CD4-positive, alpha-beta T cell treated with Interferon alpha-2 for 1 hour (primary cell): Measurements from ENCODE around the gene ZFHX2.
"Not testable (repeated sequence)": the region's sequence is repeated elsewhere in the genome, so short reads cannot be mapped to it uniquely, and the experiment has no call there.

Source experiments
- DNase-seq, 2 donors: peaks; one replicate each; pipeline ENCODE4 v3.0.0-alpha.2; 2020 to 2022

Gene ZFHX2

GRCh38 chr14:23551266-23552028, at the start of gene ZFHX2:
Gene ZFHX2 (minus strand): TSS chr14:23551765. CDS start chr14:23535325, 16,440 bp downstream.
- peak; percentile 53 to 79 for DNase-seq

DNA sequence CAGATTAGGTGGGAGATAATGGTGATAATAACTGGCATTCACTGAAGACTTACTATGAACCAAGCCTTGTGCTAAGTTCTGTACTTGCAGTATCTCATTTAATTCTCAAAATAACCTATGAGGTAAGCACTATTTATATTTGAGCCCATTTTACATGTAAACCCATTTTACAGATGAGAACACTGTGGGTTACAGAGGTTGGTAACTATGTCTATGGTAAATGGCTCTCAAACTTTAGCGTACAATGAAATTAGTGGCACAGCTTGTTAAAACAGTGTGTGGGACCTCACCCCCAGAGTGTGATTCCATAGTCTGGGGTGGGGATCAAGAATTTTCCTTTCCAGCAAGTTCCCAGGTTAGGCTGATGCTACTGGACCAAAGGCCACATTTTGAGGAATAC, 49.2 kb upstream of the ZFHX2 start:
- DNase-seq = no peak

DNA sequence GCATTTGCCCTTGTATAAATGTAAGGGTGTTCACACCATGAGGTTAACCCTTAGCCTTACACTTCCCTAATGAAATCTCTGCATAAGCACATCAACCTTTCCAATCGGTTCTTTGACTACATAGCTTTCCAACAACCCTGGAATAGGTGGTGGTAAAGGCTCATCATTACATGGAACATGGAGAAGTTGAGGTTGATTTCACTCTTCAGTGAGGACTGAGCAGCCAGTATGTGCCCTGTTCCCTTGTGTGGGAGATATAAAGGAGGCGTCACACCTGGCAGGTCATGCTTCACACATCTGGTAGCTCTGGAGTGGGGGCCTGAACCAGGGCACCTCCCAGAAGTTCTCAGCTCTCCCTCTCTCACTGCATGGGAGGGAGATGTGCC, 48.8 kb upstream of the ZFHX2 start:
- DNase-seq = no peak

DNA sequence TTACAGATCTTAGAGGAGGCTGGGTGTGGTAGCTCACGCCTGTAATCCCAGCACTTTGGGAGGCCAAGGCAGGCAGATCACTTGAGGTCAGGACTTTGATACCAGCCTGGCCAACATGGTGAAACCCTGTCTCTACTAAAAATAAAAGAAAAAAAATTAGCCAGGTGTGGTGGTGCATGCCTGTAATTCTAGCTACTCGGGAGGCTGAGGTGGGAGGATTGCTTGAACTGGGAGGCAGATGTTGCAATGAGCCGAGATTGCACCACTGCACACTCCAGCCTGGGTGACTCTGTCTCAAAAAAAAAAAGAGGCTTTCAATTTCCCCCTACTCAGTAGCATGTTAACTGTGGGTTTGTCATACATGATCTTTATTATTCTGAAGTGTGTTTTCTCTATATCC, 42.6 kb upstream of the ZFHX2 start:
- not testable (repeated sequence) for DNase-seq

DNA sequence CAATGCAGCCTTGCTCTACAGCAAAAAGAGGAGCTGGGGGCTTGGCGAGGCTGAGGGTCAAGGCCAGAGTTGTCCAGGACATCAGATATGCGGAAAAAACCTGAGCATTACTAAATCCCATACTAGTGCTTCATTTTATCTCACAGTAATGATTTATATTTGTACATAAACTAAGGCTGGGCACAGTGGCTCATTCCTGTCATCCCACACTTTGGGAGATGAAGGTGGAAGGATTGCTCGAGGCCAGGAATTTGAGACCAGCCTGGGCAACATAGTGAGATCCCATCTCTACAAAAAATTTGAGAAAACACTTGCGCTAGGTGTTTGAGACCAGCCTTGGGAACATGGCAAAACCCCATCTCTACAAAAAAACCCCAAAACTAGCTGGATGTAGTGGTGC, 38.6 kb upstream of the ZFHX2 start:
- no peak for DNase-seq

DNA sequence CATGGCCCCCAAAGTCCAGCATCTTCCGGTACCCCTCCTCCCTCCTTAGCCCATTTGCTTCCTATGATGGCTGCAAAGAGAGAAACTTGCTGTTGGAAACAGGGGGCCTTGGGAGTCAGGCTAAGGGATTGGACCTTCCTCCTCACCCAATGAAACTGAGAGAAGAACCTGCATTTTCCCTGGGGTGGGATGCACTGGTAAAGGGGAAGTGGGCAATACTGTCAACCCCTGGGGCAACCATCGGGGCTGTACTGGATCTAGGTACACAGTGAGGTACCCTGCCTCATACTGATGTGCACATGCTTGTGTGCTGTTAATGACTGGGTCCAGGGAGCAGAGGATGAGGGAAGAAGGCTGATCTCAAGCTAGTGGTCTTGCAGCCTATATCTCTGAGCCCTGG, 38.0 kb upstream of the ZFHX2 start:
- DNase-seq = no peak

DNA sequence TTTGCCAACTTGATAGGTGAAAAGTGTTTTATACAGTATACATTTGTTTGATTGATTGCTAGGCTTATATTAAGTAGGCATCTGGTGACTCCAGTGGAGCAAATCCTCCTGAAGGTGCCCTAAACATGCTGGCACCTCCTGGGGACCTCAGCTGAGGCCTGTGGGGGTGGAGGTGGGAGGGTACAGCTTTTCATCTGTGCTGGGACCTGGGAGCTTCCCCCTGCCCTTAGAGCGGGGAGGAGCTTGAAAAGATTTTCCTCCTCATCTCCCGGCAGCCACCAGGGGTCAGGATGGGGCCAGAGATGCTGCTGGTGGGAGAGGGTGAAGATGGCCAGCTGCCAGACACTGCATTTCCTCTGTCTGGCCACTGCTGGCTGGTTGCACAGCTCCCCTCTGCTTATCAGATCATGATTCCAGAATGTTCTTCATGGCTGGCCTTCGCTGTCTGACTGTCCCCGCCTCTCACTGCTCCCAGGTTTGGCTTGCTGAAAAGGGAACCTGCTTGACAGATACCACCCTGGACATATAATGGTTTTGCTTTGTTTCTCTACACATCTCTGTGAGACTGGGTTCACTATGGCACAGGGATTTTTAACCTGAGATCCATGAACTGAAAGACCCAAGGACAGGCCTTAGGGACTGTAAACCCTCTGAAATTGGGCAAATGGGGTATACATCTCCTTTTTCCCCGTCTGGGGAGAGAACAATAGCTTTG, 37.5 kb upstream of the ZFHX2 start:
- DNase-seq = peak; percentile 83 to 85

GRCh38 chr14:23584527-23585203, 33.1 kb upstream of the ZFHX2 start:
- DNase-seq = not testable (repeated sequence)

DNA sequence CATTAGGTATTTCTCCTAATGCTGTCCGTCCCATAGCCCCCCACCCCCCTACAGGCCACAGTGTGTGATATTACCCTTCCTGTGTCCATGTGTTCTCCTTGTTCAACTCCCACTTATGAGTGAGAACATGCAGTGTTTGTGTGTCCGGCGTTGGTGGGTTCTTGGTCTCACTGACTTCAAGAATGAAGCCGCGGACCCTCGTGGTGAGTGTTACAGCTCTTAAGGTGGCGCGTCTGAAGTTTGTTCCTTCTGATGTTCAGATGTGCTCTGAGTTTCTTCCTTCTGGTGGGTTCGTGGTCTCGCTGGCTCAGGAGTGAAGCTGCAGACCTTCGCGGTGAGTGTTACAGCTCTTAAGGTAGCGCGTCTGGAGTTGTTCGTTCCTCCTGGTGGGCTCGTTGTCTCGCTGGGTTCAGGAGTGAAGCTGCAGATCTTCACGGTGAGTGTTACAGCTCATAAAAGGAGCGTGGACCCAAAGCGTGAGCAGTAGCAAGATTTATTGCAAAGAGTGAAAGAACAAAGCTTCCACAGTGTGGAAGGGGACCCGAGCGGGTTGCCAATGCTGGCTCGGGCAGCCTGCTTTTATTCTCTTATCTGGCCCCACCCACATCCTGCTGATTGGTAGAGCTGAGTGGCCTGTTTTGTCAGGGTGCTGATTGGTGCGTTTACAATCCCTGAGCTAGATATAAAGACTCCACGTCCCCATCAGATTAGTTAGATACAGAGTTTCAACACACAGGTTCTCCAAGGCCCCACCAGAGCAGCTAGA, 32.4 kb upstream of the ZFHX2 start:
- not testable (repeated sequence) for DNase-seq

- DNase-seq = no peak
These were observed 31.6 kb upstream of the ZFHX2 start for GRCh38 chr14:23582906-23583760.

DNA sequence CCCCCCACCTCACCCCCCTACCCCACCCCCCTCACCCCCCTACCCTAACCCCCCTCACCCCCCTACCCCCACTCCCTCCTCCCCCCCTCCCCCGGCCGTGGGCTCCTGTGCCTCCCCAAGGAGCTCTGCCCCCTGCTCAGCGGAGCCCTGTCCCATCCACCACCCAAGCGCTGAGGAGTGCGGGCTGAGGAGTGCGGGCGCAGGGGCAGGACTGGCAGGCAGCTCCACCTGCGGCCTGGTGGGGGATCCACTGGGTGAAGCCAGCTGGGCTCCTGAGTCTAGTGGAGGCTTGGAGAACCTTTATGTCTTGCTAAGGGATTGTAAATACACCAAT, 29.4 kb upstream of the ZFHX2 start:
- DNase-seq = no peak

DNA sequence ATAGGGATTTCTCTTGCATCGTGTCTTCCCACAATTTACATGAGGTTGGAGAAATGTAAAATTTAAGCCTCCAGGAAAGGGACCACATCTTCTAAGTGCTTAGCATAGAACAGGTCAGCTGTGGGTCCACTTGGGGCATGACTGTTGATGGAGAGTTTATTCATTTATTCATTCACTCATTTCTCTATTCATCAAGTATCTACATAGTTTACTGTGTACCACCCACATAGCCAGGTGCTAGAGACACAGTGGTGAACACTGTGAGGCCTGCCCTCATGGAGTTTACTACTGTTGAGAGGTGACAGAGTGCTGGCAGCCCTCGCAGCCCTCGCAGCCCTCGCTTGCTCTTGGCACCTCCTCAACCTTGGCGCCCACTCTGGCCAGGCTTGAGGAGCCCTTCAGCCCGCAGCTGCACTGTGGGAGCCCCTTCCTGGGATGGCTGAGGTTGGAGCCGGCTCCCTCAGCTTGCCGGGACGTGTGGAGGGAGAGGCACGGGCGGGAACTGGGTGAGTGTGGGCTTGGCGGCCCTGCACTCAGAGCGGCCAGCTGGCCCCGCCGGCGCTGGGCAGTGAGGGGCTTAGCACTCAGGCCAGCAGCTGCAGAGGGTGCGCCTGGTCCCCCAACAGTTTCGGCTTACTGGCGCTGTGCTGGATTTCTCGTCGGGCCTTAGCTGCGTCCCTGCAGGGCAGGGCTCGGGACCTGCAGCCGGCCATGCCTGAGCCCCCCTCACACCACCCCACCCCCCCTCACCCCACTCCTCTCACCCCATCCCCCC, 28.8 kb upstream of the ZFHX2 start:
- no peak for DNase-seq

DNA sequence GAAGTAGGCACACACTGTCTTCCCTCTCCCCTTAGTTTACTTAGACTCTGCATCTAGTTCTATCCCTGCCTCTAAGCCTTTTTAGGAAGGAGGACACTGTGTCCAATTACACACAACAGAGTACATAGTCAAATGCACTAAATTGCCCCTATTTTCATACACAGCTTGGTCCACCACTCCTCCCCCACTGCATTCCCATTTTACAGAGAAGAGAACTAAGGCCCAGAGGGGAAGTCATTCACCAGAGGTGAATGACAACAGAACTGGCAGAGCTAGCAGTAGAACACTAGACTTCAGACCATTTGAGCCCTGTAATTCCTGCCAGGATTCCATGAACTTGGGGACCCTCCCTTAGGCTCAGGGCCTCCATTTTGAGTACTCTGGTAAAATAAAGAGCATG, 28.2 kb upstream of the ZFHX2 start:
- no peak for DNase-seq

GRCh38 chr14:23579311-23579630, 27.7 kb upstream of the ZFHX2 start:
- DNase-seq = no peak

DNA sequence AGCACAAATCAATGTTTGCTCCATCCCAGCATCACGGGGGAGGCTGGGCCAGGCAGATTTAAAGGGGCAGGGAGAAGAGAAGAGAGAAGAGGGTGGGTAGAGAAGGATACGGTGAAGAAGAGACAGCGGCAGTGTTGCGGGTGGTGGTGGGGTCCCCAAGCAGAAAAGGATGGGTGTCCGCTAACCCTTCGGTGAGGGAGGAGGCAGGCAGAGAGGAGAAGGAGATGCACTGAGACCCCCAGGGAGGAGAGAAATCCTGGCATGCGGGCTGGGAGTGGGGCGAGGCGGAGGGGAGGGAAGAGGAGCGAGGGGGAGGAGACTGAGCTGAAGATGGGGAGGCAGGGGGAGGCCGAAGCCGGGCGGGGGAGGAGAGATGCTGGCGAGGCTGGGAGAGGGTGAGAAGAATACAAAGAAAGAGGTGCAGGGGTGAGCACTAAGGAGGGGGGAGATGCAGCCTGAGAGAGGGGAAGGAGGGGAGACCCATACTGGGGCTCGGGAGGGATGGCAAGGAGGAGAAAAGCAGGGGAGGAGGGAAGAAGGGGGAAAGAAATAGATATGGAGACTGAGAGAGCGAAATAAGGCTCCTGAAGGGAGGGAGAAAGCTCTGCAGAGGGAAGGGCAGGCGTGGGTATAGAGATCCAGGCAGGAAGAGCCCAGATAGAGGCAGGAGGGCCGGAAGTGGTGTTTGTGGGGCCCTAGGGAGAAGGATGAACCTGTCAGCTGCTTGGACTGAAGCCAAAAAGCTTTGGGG, 27.2 kb upstream of the ZFHX2 start, which contains the start of gene JPH4:
TSS of gene JPH4 (minus strand) at position 231 of the 751 bp plus-strand sequence. CDS start 1,337 bp downstream, outside the sequence.
- DNase-seq = no peak

- DNase-seq = no peak
These were observed 26.3 kb upstream of the ZFHX2 start for GRCh38 chr14:23577710-23578392.

DNA sequence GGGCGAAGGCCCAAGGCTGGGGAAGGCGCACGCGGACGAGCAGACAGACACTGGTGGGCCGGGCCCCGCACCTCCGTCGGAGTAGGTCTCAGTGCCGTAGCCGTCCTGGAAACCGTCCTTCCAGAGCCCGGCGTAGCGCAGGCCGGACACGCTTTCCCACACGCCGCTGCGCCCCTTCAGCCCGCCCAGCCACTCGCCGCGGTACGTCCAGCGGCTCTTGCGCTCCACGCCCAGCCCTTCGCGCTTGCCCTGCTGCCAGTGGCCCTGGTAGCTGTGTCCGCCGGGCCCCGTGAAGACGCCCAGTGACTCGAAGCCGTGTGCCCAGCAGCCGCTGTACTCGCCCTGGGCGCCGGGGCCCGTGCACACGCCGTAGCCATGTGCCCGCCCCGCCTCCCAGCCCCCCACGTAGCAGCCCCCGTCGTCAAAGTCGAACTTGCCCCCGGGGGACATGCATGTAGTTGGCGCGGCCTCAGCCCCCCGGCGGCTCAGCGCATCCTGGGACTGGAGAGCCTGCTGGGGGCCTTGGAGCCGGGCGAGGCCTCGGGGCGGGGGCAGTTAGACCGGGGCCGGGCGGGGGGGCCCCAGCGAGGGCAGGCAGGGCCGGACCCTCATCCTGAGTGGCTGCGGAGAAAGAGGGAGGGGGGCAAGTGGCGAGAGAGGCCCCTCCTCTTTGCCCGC, 25.6 kb upstream of the ZFHX2 start:
- DNase-seq = no peak

DNA sequence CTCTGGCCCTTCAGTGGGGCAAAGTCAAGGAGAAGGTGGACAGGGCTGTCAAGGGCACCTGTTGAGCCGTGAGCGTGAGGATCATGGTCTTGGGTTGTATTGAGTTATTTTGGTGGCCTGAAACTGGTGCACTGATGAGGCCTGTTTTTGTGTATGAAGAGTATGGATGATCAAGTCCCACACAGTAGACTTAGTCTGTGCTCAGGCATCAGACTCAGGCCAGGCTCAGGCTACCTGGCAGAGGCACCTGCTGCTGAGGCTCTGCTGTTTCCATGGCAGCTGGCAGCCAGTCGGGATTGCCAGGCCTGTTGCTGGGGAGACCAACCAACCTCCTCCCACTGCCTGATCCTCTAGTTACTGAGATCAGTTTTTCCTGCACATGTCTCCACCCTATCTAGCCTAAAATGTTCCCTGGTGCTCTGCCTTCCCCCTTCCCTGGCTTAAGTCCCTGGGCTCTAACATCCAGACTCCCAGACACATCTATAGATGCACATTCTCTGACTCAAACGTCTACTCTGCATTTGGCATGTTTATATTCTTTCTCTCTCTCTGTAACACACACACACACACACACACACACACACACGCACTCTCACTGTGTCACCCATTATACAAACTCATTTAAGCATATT, 21.9 kb upstream of the ZFHX2 start:
- no peak for DNase-seq

GRCh38 chr14:23572836-23573235, 21.3 kb upstream of the ZFHX2 start:
- peak in 1 of 2 donors; percentile 24 for DNase-seq
